HG03280 (cell line): Measurements from ENCODE around the gene NDUFB11.

ENCODE experiments used
- ATAC-seq: cut with Tn5 transposase; IDR thresholded peaks from one replicate; pipeline ENCODE4 v1.9.1; 2021; ENCODE audit warnings: mild to moderate bottlenecking, moderate library complexity; ENCODE audit not compliant: unreplicated experiment

The NDUFB11 gene

DNA sequence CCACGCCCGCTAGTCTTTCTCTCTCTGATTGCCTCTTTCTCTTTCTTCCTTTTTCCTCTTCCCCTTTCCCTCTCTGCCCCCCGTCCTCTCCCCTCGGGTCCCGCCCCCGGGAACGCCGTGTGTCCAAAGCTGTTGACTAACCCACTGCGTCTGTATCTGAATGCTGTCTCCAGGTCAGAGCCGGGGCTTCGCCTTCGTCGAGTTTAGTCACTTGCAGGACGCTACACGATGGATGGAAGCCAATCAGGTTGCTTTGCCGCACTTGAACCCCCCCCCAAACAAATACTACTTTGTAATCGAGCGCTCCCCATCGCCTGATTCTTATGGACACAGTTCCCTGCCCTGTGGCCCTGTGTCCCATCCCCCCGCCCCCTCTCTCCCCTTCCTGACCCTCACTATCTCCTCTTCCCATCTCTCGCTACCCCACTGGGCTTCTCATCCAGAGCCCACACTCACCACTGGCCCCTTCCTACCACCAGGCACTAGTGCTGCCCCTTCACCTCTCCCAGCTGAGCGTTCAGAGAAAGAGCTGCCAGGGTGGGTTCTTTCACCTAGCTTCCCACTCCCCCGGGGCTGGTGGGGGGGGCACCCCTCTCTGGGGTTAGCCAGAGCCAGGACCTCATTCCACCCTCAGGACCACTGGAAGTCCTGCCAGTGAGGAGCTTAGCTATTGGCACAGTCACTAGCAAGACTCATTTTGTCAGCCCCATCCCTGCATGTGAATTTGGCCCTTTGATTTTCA, 30.5 kb upstream of the NDUFB11 start:
- ATAC-seq, result no peak

GRCh38 chrX:47174376-47174775, 29.9 kb upstream of the NDUFB11 start:
- ATAC-seq, result no peak

DNA sequence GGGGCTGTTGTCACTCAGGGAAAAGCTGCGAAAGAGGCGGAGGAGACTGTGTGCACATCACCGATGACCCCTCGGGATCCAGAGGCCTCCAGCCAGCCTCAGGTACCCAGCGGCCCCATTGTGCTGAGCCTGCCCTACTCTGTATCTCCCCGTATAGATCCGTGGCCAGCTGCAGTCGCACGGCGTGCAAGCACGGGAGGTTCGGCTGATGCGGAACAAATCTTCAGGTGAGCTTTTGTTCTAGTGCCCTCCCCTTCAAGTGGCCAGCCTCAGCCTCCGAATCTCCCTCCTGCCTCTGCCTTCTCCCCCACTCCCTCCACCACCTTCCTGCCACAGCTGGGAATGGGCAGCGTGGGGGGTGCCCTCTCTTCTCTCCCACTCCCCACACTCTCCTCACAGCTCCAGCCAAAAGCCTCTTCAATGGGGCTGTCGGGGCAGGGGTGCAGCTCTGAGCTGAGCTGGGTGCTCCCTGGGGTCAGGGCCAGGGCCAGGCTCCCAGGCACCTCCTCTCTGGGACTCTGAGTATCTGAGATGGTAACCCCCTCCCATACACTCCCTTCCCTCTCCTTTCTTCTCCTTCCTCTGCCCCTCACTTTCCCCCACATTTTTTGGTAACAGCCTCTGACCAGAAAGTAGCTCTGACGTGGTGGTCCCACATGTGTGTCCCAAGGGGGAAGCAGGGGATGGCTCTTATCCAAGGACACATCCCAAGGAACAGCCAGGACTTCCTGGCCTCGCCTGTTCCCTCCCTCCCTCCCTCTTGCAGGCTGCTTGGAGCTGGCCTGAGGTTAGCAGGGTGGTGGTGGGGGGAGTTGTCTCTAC, 28.7 kb upstream of the NDUFB11 start:
- ATAC-seq, result no peak

DNA sequence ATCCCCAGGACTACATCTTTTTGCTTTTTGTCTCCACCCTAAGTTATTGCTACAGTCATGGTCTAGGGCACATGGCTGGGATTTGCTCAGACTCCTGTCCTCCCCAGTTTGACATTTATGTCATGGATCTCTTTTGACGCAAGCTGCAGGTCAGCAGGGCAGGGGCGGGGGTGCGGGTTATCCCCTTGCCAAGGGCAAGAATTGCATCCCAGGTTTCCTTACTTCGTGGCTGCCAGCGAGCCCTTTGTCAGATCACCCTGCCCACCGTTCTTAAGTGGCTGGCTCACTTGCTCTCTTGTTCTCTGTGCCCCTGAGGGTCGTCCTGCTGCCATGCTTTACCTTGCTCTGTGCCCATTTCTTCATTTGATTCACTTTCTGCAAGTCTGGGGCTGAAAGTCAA, 28.0 kb upstream of the NDUFB11 start:
- no peak for ATAC-seq

- ATAC-seq, result no peak
Observed at GRCh38 chrX:47171996-47172395, 27.5 kb upstream of the NDUFB11 start.

DNA sequence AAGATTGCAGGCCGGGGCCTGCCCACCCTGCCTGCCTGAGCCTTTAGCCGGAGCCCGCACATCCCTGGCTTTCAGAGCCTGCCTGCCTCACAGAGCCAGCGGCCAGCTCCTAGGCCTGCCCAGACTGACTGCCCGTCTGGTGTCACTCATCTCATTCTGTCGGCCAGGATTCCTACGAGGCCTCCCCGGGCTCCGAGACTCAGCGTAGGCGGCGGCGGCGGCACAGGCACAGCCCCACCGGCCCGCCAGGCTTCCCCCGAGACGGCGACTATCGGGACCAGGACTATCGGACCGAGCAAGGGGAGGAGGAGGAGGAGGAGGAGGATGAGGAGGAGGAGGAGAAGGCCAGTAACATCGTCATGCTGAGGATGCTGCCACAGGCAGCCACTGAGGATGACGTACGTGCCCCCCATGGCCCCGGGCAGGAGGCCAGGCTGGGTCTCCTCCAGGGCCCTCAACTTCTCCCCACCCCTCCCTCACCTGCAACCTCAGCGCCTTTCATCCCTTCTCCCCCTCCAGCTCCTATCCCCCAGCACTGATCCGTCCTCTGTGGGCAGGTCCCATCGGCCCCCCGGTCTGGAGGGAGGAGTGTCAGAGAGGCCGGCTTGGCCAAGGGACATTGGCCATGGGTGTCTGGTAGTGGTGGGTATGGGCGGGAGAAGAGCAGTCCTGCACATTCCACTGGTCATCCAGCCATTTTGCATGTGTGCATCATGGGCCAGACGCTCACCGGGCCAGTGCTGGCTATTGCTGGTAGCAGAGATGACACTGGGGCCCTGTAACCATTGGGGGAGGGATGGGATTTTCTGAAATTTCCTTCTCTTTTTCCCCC, 26.6 kb upstream of the NDUFB11 start:
- ATAC-seq, result no peak

- ATAC-seq, result no peak
Observed at GRCh38 chrX:47169726-47170515, 25.4 kb upstream of the NDUFB11 start.

GRCh38 chrX:47169273-47169672, 24.8 kb upstream of the NDUFB11 start:
- ATAC-seq, result no peak

DNA sequence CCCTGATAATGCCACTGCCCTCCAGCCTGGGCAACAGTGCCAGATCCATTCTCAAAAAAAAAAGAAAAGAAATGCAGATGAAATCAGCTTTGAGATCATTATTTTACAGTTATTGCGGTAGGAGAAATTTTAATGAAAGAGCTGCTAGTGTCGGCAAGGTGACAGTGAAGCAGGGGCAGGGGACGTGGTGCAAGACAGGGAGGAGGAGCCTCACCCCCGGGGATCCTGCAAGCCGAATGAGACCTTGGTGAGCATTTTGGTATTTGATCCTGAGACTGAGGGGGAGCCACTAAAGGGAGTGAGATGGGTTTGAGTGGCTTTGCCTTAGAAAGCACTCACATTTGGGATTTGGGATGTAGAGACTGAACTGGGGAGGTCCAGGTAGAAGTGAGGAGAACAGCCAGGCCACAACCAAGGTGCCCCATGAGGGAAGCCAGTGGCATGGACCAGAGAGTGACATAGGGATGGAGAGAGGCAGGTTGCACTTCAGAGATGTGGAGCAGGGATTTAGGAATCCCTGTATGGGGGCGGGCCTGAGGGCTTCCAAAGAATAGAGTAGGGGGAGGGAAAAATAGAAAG, 24.1 kb upstream of the NDUFB11 start:
- no peak for ATAC-seq

DNA sequence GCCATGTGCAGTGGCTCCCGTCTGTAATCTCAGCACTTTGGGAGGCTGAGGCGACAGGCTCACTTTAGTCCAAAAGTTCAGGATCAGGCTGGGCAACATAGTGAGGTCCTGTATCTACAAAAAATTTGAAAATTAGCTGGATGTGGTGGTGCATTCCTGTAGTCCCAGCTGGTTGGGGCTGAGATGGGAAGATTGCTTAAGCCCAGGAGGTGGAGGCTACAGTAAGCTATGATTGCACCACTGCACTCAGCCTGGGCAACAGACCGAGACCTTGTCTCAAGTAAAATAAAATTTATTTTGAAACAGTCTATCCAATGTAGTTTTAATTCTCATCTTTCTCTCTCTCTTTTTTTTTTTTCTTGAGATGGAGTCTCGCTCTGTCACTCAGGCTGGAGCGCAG, 21.6 kb upstream of the NDUFB11 start:
- no peak for ATAC-seq

GRCh38 chrX:47164420-47164819, 19.9 kb upstream of the NDUFB11 start:
- no peak for ATAC-seq

DNA sequence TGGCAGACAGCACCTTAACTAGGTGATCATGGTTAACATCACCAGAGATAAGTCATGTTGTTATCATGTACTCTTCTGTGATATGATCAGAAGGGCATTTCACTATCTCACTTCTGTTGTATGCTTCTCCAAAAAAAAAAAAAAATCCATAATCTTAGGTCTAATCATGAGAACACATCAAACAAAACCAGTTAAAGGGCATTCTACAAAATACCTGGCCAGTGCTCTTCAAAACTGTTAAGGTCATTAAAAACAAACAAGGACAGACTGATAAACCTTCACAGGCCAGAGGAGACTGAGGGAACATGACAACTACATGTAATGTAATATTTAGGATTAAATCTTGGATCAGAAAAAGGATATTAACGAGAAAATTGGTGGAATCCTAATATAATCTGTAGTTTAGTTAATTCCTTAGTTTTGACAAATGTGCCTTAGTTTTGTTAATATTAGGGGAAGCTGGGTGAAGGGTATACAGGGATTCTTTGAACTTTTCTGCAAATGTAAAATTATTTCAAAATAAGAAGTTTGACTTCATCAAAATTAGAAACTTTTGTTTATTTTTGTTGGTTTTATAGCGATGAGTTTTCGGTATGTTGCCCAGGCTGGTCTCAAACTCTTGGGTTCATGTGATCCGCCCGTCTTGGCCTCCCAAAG, 18.6 kb upstream of the NDUFB11 start:
- no peak for ATAC-seq

DNA sequence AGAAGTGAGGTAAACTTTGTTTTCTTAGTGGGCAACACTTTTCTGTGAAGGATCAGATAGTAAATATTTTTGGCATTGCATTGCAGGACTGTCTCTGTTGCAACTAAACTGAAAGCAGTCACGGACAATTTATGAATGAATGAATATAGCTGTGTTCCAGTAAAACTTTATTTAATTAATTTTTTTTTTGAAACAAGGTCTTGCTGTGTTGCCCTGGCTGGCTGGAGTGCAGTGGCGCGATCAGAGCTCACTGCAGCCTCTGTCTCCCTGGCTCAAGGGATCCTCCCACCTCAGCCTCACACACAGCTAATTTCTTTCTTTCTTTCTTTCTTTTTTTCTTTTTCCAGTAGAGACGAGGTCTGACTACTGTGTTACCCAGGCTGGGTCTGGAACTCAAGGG, 16.3 kb upstream of the NDUFB11 start:
- no peak for ATAC-seq

GRCh38 chrX:47158781-47159180, 14.3 kb upstream of the NDUFB11 start:
- ATAC-seq, result no peak

GRCh38 chrX:47158131-47158530, 13.6 kb upstream of the NDUFB11 start:
- no peak for ATAC-seq

- ATAC-seq, result no peak
Observed at GRCh38 chrX:47156611-47157520, 12.4 kb upstream of the NDUFB11 start.

DNA sequence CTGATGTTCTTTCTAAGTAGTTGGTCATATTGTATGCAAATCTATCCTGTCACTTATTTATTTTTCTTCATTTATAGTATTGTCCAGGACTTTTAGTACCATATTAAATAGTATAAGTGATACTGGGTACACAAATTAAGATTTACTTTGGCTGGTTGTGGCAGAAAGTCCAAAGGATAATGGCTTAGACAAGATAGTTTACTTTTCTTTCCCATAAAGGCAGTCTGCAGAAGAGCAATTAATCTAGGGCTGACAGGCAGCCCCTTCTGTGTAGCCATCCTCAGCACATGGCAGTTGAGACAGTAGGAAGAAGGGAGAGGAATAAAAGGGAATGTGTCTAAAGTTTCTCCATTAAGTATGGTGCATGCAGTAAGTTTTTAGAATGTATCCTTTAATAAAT, 6.9 kb upstream of the NDUFB11 start:
- ATAC-seq, result no peak

DNA sequence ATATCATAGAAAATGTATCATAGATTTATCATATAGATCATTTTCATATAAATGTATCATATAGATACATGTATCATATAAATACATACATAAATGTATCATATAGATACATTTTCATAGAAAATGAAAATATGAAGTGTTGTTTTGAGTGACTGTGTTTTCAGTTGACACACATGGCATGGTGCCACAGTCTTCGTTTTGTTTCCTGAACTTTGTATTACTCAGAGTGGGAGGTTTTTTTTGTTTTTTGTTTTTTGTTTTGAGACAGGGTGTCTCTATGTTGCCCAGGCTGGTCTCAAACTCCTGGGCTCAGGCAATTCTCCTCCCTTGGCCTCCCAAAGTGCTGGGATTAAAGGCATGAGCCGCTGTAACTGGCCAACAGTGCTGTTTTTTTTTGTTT, 4.4 kb upstream of the NDUFB11 start:
- ATAC-seq, result no peak
